Measurements from ENCODE around the gene PRELP.

Gene PRELP

GRCh38 chr1:203440771-203441170, 34.8 kb upstream of the PRELP start (continued):
- TF ChIP-seq, protein P1, sequence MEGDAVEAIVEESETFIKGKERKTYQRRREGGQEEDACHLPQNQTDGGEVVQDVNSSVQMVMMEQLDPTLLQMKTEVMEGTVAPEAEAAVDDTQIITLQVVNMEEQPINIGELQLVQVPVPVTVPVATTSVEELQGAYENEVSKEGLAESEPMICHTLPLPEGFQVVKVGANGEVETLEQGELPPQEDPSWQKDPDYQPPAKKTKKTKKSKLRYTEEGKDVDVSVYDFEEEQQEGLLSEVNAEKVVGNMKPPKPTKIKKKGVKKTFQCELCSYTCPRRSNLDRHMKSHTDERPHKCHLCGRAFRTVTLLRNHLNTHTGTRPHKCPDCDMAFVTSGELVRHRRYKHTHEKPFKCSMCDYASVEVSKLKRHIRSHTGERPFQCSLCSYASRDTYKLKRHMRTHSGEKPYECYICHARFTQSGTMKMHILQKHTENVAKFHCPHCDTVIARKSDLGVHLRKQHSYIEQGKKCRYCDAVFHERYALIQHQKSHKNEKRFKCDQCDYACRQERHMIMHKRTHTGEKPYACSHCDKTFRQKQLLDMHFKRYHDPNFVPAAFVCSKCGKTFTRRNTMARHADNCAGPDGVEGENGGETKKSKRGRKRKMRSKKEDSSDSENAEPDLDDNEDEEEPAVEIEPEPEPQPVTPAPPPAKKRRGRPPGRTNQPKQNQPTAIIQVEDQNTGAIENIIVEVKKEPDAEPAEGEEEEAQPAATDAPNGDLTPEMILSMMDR (tag by site-specific recombination; IDR thresholded peaks at IDR 0.05) = peak; percentile 80
- no peak for TF ChIP-seq ZSCAN23 (tag by site-specific recombination; IDR thresholded peaks at IDR 0.05)
- TF ChIP-seq ZNF48 (tag by site-specific recombination; IDR thresholded peaks at IDR 0.05) = no peak
- TF ChIP-seq ZNF23 (tag by site-specific recombination; IDR thresholded peaks at IDR 0.05; ENCODE audit: borderline replicate concordance) = no peak
- no peak for TF ChIP-seq ZBTB7A (tag by site-specific recombination; IDR thresholded peaks at IDR 0.05; ENCODE audit: low read depth)
- TF ChIP-seq REST (tag by site-specific recombination; IDR thresholded peaks at IDR 0.05) = peak; percentile 35
- TF ChIP-seq, protein P2, sequence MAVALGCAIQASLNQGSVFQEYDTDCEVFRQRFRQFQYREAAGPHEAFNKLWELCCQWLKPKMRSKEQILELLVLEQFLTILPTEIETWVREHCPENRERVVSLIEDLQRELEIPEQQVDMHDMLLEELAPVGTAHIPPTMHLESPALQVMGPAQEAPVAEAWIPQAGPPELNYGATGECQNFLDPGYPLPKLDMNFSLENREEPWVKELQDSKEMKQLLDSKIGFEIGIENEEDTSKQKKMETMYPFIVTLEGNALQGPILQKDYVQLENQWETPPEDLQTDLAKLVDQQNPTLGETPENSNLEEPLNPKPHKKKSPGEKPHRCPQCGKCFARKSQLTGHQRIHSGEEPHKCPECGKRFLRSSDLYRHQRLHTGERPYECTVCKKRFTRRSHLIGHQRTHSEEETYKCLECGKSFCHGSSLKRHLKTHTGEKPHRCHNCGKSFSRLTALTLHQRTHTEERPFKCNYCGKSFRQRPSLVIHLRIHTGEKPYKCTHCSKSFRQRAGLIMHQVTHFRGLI (tag by site-specific recombination; IDR thresholded peaks at IDR 0.05) = no peak
- no peak for TF ChIP-seq ZNF580 (tag by site-specific recombination; IDR thresholded peaks at IDR 0.05)
- no peak for TF ChIP-seq ZSCAN16 (tag by site-specific recombination; IDR thresholded peaks at IDR 0.05)
- TF ChIP-seq SALL2 (tag by site-specific recombination; IDR thresholded peaks at IDR 0.05; ENCODE audit: borderline replicate concordance) = no peak
- no peak for TF ChIP-seq SP7 (tag by site-specific recombination; IDR thresholded peaks at IDR 0.05)
- TF ChIP-seq REPIN1 (tag by site-specific recombination; IDR thresholded peaks at IDR 0.05; ENCODE audit: low read depth) = no peak
- peak; percentile 19; the same call in 1 of the 2 replicates for TF ChIP-seq ZBTB17 (tag by site-specific recombination; IDR thresholded peaks at IDR 0.05)
- TF ChIP-seq, protein P3, sequence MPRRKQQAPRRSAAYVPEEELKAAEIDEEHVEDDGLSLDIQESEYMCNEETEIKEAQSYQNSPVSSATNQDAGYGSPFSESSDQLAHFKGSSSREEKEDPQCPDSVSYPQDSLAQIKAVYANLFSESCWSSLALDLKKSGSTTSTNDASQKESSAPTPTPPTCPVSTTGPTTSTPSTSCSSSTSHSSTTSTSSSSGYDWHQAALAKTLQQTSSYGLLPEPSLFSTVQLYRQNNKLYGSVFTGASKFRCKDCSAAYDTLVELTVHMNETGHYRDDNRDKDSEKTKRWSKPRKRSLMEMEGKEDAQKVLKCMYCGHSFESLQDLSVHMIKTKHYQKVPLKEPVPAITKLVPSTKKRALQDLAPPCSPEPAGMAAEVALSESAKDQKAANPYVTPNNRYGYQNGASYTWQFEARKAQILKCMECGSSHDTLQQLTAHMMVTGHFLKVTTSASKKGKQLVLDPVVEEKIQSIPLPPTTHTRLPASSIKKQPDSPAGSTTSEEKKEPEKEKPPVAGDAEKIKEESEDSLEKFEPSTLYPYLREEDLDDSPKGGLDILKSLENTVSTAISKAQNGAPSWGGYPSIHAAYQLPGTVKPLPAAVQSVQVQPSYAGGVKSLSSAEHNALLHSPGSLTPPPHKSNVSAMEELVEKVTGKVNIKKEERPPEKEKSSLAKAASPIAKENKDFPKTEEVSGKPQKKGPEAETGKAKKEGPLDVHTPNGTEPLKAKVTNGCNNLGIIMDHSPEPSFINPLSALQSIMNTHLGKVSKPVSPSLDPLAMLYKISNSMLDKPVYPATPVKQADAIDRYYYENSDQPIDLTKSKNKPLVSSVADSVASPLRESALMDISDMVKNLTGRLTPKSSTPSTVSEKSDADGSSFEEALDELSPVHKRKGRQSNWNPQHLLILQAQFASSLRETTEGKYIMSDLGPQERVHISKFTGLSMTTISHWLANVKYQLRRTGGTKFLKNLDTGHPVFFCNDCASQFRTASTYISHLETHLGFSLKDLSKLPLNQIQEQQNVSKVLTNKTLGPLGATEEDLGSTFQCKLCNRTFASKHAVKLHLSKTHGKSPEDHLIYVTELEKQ (tag by site-specific recombination; IDR thresholded peaks at IDR 0.05; ENCODE audit: borderline replicate concordance) = no peak

- ChIA-PET CTCF (interaction anchor here (0.6 to 4.3 kb wide), 8 partner anchors 9 to 175 kb away, joined by 3 to 64 read pairs (median 4); no protein-coding TSS in a partner anchor), POLR2A (no interaction called here)
- no peak for TF ChIP-seq HOXC10 (CRISPR knock-in tag; IDR thresholded peaks at IDR 0.05)
- TF ChIP-seq ZNF580 (tag by site-specific recombination; IDR thresholded peaks at IDR 0.05) = no peak
These were observed 33.8 kb upstream of the PRELP start for GRCh38 chr1:203441766-203442165.

More at GRCh38 chr1:203441766-203442165, 33.8 kb upstream of the PRELP start:
- H3K36me3 ChIP-seq (ENCODE audit: control insufficient read depth in 2 of 2, insufficient read depth in 1 of 2, low read length in 2 of 2) = no peaks in the 10 kb centered on the region
- H3K9me3 ChIP-seq (ENCODE audit: control insufficient read depth, insufficient read depth, low read depth, low read length) = no peaks in the 10 kb centered on the region
- no peak overlapping the region for H3K27ac ChIP-seq (ENCODE audit: extremely low read depth, low read depth, low read length)
- H3K4me1 ChIP-seq (ENCODE audit: control insufficient read depth, insufficient read depth, low read length) = no peaks in the 10 kb centered on the region
- H3K4me3 ChIP-seq (ENCODE audit: low read depth, low read length) = no peak overlapping the region
